Activated T-helper 1 cell treated with anti-CD3 and anti-CD28 coated beads, Interleukin-12 subunit alpha, Interleukin-12 subunit beta, Interleukin-2, Interleukin-4 antibody, amounts not matched to agents 30 ng/mL and 10 ng/mL and 1 ng/mL, durations not matched to agents 14 hours and 24 hours and 36 hours (primary cell): ENCODE data around the gene TMEM219. TPM values are rescaled to one million over a fixed set of nuclear protein-coding genes. Genes with fewer than 3 reads are reported as not detected.
"Not testable (repeated sequence)": the region's sequence is repeated elsewhere in the genome, so short reads cannot be mapped to it uniquely, and the experiment has no call there.

Experiments used
- DNase-seq: peaks from one replicate; pipeline ENCODE4 v3.0.0; 2021; ENCODE audit warnings: low spot score
- H3K27ac Mint-ChIP-seq: one replicate; pipeline ENCODE4 v1.8.0; 2021; ENCODE audit warnings: mild to moderate bottlenecking, mixed read lengths
- H3K27me3 Mint-ChIP-seq: one replicate; pipeline ENCODE4 v1.8.0; 2022; ENCODE audit warnings: mild to moderate bottlenecking, moderate library complexity, mixed read lengths; ENCODE audit not compliant: insufficient read depth
- H3K36me3 Mint-ChIP-seq: one replicate; pipeline ENCODE4 v1.8.0; 2021; ENCODE audit warnings: low read depth, mixed read lengths
- H3K4me1 Mint-ChIP-seq: one replicate; pipeline ENCODE4 v1.8.0; 2021; ENCODE audit warnings: low read depth, mixed read lengths
- H3K4me3 Mint-ChIP-seq: one replicate; pipeline ENCODE4 v1.8.0; 2021; ENCODE audit warnings: mild to moderate bottlenecking, moderate library complexity, mixed read lengths
- H3K9me3 Mint-ChIP-seq: one replicate; pipeline ENCODE4 v1.8.0; 2021; ENCODE audit warnings: mixed read lengths
- intact Hi-C: fragments of 100-400 bp; cut with micrococcal nuclease; formaldehyde crosslinking; loops from one replicate; pipeline ENCODE4 v1.15.1; 2024
- total RNA-seq: library from RNA; stranded (reverse); gene quantifications from 2 replicates; pipeline ENCODE4 v1.2.3, GENCODE V29; 2022

TMEM219 gene
- total RNA-seq, 1 donor from 2014 or later: 43.7 TPM

DNA sequence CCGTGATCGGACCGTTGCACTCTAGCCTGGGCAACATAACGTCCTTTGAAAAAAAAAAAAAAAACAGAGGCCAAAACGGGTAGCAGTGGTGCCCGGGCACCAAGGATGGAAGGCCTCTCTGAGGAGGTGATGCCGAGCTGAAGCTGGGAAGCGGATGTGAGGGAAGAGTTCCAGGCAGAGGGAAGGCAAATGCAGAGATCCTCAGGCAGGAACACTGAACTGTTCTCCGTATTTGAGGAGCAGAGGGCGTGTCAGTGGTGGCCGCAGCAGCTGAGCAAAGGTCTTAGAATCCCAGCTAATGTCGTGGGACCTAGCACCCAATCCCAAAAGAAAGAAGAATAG, 35.2 kb upstream of the TMEM219 start:
- DNase-seq: no peak
- peaks cover 13% of the 10 kb centered on the region for H3K36me3 Mint-ChIP-seq
- intact Hi-C loops: loop anchor here (1.0 to 2.0 kb wide), 9 partner anchors 26 to 136 kb away; partner anchors contain the start of genes ASPHD1, CDIPT, INO80E and KIF22
- H3K4me1 Mint-ChIP-seq: peaks cover 31% of the 10 kb centered on the region
- H3K27ac Mint-ChIP-seq: peak overlapping the region; percentile 95
- H3K27me3 Mint-ChIP-seq: no peaks in the 10 kb centered on the region
- no peaks in the 10 kb centered on the region for H3K9me3 Mint-ChIP-seq
- H3K4me3 Mint-ChIP-seq: peak overlapping the region; percentile 94

DNA sequence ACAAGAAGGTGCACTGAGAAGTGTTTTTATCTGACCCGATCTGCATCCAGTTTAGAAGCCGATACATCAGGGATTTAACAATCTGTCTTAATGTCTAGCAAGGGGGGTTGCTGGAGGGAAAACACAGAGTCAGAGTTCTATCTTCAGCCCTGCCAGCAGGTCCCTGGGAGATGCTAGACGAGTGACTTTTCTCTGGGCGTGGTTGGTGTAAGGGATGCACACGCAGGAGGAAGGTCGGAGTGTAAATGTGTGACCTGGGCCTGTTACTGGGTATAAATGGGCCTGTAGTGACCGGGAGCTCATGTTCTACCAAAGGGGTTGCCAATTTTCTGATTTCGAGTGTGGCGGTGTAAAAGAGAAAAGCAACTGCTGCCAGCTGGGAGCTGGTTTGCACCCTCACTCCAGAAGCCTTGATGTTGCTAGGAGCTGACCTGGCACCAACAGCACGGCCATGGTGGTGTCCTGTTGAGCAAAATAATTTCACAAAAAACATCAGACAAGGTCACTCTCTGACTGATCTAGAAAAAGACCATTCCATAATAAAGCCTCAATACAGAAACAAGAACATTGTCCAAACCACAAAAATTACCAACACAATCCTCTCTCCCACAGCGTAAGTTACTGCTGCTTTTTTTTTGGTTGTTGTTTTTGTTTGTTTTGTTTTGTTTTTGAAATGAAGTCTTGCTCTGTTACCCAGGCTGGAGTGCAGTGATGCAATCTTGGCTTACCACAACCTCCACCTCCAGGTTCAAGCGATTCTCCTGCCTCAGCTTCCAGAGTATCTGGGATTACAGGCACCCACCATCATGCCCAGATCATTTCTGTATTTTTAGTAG, 34.6 kb upstream of the TMEM219 start:
- intact Hi-C loops: loop anchor here (2.0 kb wide), 1 partner anchor 102 kb away; no protein-coding TSS in a partner anchor
- Mint-ChIP-seq H3K27me3 (no peaks in the 10 kb centered on the region), H3K9me3 (no peaks in the 10 kb centered on the region), H3K4me3 (peak overlapping the region; percentile 94), H3K27ac (peak overlapping the region; percentile 95), H3K4me1 (peaks cover 31% of the 10 kb centered on the region), H3K36me3 (peaks cover 13% of the 10 kb centered on the region)
- DNase-seq: no peak

DNA sequence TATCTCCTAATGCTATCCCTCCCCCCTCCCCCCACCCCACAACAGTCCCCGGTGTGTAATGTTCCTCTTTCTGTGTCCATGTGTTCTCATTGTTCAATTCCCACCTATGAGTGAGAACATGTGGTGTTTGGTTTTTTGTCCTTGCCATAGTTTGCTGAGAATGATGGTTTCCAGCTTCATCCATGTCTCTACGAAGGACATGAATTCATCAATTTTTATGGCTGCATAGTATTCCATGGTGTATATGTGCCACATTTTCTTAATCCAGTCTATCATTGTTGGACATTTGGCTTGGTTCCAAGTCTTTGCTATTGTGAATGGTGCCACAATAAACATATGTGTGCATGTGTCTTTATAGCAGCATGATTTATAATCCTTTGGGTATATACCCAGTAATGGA, 30.1 kb upstream of the TMEM219 start:
- intact Hi-C loops, H3K9me3 Mint-ChIP-seq: not testable (repeated sequence)

DNA sequence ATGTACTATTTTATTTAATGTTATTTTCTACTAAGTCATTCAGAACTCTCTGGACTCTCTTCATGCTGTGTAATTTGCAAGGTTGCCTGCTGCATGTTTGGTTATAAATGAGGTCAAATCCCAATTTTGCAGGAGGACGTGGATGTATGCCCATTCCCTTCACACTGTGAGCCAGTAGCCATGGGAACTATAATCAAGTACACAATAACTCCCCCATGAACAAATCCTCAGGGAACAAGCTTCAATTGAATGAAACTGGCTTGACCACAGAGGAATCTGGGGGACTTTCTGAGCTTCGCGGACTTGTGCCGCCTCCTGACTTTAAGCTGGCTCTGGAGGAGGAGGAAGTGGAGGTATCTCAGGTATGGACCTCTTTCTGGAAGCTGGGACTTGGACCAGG, 21.2 kb upstream of the TMEM219 start:
- no peaks in the 10 kb centered on the region for H3K9me3 Mint-ChIP-seq
- H3K4me1 Mint-ChIP-seq: no peaks in the 10 kb centered on the region
- no peaks in the 10 kb centered on the region for H3K36me3 Mint-ChIP-seq
- H3K27ac Mint-ChIP-seq: no peak overlapping the region
- intact Hi-C loops: loop anchor here (5.0 kb wide), 1 partner anchor 97 kb away; no protein-coding TSS in a partner anchor
- no peak for DNase-seq
- peaks cover 28% of the 10 kb centered on the region for H3K27me3 Mint-ChIP-seq
- no peak overlapping the region for H3K4me3 Mint-ChIP-seq

More for the DNA sequence above, 30.1 kb upstream of the TMEM219 start:
- H3K27ac Mint-ChIP-seq, H3K36me3 Mint-ChIP-seq, DNase-seq, H3K4me3 Mint-ChIP-seq: not testable (repeated sequence)
- H3K4me1 Mint-ChIP-seq: peaks cover 10% of the 10 kb centered on the region
- H3K27me3 Mint-ChIP-seq: peaks cover 22% of the 10 kb centered on the region

DNA sequence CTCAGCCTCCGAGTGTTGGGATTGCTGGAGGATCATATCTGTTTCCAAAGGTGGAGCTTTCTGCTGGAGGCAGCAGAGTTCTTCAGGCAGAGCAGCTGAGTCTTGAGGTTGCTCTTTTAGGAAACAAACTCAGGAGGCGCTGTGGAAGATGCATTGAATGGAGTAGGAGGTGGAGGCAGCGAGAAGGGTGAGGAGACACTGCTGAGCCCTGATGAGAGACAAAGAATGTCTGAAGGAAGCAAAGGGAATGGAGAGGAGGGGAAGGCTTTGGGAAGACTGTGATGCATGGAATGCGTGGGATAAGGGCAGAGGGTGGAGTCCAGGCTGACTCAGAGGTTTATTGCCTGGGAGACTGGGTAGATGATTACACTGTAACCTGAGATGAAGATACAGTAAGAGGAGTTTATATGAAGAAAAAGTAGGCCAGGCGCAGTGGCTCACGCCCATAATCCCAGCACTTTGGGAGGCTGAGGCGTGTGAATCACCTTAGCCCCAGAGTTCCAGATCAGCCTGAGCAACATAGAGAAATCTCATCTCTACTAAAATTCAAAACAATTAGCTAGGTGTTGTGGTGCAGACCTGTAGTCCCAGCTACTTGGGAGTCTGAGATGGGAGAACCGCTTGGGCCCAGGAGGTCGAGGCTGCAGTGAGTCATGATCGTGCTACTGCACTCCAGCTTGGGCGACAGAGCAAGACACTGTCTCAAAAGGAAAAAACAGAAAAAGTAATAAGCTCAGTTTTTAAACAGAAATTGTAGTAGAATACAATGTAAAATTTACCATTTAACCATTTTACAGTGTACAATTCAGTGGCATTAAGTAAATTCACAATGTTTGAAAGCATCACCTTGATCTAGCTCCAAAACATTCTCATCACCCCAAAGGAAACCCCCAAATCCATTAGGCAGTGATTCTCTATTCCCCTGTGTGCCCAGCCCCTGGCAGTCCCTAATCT, 17.8 kb upstream of the TMEM219 start:
- Mint-ChIP-seq H3K4me3 (no peak overlapping the region), H3K9me3 (no peaks in the 10 kb centered on the region), H3K4me1 (no peaks in the 10 kb centered on the region), H3K27ac (no peak overlapping the region), H3K27me3 (peaks cover 28% of the 10 kb centered on the region), H3K36me3 (no peaks in the 10 kb centered on the region)
- intact Hi-C loops: loop anchor here (5.0 kb wide), 1 partner anchor 93 kb away; no protein-coding TSS in a partner anchor
- no peak for DNase-seq

DNA sequence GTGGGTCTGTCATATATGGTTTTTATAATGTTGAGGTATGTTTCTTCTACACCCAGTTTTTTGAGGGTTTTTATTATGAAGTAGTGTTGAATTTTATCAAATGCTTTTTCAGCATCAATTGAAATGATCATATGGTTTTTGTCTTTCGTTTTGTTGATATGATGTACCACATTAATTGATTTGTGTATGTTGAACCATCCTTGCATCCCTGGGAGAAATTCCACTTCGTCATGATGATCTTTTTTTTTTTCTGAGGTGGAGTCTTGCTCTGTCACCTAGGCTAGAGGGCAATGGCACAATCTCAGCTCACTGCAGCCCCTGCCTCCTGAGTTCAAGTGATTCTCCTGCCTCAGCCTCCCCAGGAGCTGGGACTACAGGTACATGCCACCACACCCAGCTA, 14.0 kb upstream of the TMEM219 start:
- Mint-ChIP-seq H3K36me3 (no peaks in the 10 kb centered on the region), H3K4me1 (no peaks in the 10 kb centered on the region)
- intact Hi-C loops: no loop called here

DNA sequence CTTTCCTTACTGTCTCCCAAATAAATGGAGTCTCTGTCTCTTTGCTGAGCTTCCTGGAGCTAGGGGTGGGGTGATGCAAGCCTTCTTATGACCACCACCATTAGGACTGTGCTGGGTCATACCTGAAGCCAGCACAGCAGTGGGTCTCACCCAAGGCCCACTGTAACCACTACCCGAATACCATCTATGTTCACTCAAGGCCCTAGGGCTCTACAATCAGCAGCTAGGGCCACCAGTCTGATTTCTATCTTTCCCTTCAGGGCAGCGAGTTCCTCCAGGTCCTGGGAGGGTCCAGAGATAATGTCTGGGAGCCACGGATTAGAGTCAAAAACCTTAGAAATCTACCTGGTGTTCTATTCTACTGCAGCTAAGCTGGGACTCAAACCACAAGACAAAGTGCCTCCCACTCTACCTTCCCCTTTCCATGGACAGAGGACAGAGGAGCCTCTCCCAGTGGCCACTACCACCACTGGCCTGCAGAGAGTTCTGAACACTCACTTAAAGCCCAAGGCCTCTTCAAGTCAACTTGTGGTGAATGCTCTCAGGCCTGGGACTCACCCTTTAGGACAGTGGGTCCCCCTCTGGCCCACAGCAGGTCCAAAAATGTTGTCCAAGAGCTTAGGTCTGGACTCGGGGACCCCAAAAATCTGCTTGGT, 10.9 kb upstream of the TMEM219 start:
- Mint-ChIP-seq H3K36me3 (no peaks in the 10 kb centered on the region), H3K4me1 (no peaks in the 10 kb centered on the region), H3K27ac (no peak overlapping the region), H3K27me3 (peaks cover 12% of the 10 kb centered on the region), H3K4me3 (no peak overlapping the region), H3K9me3 (peaks cover 3% of the 10 kb centered on the region)
- no peak for DNase-seq
- intact Hi-C loops: no loop called here

More for the DNA sequence above, 14.0 kb upstream of the TMEM219 start:
- Mint-ChIP-seq H3K27me3 (peaks cover 16% of the 10 kb centered on the region), H3K9me3 (peaks cover 3% of the 10 kb centered on the region), H3K27ac (no peak overlapping the region), H3K4me3 (no peak overlapping the region)
- DNase-seq: no peak

DNA sequence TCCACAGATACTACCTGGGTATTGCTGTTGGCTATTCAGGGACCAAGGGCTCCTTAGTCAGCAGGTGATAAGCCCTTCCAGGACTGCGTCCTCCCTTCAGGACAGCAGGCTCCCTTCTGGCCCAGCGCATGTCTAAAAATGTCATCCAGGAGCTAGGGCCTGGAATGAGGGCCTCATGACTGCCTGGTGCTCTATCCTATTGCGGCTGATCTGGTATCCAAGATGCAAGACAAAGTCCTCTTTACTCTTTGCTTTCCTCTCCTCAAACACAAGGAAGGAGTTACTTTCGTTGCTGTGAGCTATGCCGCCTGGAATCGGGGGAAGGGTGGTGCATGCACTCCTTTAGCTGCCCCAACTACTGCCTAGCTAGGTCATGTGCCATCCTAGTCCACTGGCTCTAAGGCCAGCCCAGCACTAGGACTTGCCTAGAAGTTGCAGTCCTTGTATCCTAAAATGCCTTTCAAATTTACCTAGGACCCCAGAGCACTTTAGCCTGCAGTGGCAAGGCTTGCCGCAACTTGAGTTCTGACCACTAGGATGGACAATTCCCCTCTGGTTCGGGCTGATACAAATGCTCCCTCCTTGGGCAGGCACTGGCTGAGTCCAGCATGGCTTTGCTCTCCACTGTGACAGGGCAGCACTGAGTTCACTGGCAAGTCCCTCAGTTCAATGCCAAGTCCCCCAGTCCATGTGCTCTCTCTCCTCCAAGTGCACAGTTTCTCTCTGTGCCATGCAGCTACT, 10.1 kb upstream of the TMEM219 start:
- H3K9me3 Mint-ChIP-seq: peaks cover 3% of the 10 kb centered on the region
- no peaks in the 10 kb centered on the region for H3K4me1 Mint-ChIP-seq
- H3K36me3 Mint-ChIP-seq: no peaks in the 10 kb centered on the region
- H3K27ac Mint-ChIP-seq: no peak overlapping the region
- intact Hi-C loops: no loop called here
- H3K27me3 Mint-ChIP-seq: peaks cover 9% of the 10 kb centered on the region
- no peak for DNase-seq
- no peak overlapping the region for H3K4me3 Mint-ChIP-seq

DNA sequence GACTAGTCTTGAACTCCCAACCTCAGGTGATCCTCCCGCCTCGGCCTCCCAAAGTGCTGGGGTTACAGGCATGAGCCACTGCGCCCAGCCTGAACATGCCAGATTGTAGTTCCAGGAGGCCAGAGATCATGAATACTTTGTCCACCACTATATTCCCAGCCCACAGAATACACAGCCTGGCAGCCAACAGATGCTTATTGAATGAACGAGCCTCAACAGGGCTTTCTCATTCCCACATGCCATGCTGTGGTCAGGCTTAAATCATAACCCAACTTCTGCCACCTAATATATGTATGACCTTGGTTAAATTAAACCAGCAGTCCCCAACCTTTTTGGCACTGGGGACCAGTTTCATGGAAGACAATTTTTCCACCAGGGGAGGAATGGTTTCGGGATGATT, 3.1 kb upstream of the TMEM219 start:
- Mint-ChIP-seq H3K27me3 (no peaks in the 10 kb centered on the region), H3K27ac (no peak overlapping the region), H3K4me1 (peaks cover 19% of the 10 kb centered on the region), H3K36me3 (peaks cover 3% of the 10 kb centered on the region), H3K9me3 (no peaks in the 10 kb centered on the region), H3K4me3 (no peak overlapping the region)
- no peak for DNase-seq
- intact Hi-C loops: no loop called here

DNA sequence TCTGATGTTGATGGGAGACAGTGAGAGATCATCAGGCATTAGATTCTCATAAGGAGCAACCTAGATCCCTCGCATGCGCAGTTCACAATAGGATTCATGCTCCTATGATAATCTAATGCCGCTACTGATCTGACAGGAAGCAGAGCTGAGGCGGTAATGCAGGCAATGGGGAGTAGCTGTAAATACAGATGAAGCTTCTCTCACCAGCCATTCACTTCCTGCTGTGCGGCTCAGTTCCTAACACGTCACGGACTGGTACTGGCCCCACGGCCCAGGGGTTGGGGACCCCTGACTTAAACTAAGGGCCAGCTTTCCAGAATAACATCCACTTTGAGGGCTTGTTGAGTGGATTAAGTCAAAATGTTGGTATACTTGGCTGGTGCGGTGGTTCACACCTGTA, 2.6 kb upstream of the TMEM219 start:
- H3K4me3 Mint-ChIP-seq: no peak overlapping the region
- no peak for DNase-seq
- no peak overlapping the region for H3K27ac Mint-ChIP-seq
- no peaks in the 10 kb centered on the region for H3K27me3 Mint-ChIP-seq
- H3K9me3 Mint-ChIP-seq: no peaks in the 10 kb centered on the region
- intact Hi-C loops: no loop called here
- H3K36me3 Mint-ChIP-seq: peaks cover 3% of the 10 kb centered on the region
- peaks cover 19% of the 10 kb centered on the region for H3K4me1 Mint-ChIP-seq

DNA sequence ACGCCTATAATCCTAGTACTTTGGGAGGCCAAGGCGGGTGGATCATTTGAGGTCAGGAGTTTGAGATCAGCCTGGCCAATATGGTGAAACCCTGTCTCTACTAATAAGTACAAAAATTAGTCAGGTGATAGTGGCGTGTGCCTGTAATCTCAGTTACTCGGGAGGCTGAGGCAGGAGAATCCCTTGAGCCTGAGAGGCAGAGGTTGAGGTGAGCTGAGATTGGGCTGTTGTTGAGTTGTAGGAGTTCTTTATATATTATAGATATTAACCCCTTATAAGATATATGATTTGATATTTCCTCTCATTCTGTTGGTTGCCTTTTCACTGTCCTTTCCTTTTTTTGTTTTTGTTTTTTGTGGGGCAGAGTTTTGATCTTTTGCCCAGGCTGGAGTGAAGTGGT, 2.1 kb upstream of the TMEM219 start:
- H3K4me1 Mint-ChIP-seq: peaks cover 21% of the 10 kb centered on the region
- not testable (repeated sequence) for DNase-seq, H3K36me3 Mint-ChIP-seq, H3K4me3 Mint-ChIP-seq, H3K27ac Mint-ChIP-seq, H3K27me3 Mint-ChIP-seq, H3K9me3 Mint-ChIP-seq
- intact Hi-C loops: loop anchor here (2.0 kb wide), 1 partner anchor 61 kb away; no protein-coding TSS in a partner anchor

DNA sequence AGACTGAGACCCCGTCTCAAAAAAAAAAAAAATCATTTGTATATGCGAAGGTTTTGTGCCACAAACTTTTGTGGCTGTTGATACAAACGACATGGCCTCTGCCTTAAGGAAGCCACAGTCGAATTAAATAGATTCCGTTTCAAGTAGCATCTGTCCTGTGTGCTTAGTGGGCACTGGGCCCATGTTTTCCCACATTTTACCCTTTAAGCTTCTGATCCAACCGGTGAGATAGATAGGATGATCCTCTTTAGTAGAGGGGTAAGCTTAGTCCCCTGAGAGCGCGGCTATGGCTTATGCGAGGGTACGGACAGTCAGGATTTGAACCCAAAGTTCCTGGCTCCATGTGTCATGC, 776 bp upstream of the TMEM219 start:
- DNase-seq: no peak
- Mint-ChIP-seq H3K36me3 (peaks cover 7% of the 10 kb centered on the region), H3K27ac (peak overlapping the region; percentile 77), H3K4me3 (peak overlapping the region; percentile 83), H3K9me3 (no peaks in the 10 kb centered on the region), H3K4me1 (peaks cover 24% of the 10 kb centered on the region), H3K27me3 (no peaks in the 10 kb centered on the region)
- intact Hi-C loops: loop anchor here (1.0 to 2.0 kb wide), 3 partner anchors 35 to 60 kb away; partner anchors contain the start of genes INO80E and KCTD13
